GM12878 (cell line): Measurements from ENCODE around the gene NUP155. TPM values are rescaled to one million over a fixed set of nuclear protein-coding genes. Genes with fewer than 3 reads are reported as not detected.
"Not testable (repeated sequence)": the region's sequence is repeated elsewhere in the genome, so short reads cannot be mapped to it uniquely, and the experiment has no call there.

ENCODE experiments used
- ATAC-seq: fragments of 200-7000 bp; cut with Tn5 transposase; 3 replicates; pipeline ENCODE4 v1.9.1; 2020; ENCODE audit warnings: mild to moderate bottlenecking, moderate library complexity
- BruUV-seq: library from RNA; stranded (reverse); fragments of 400-500 nt; replicated peaks from 2 replicates; lab custom pipeline; 2021; lab: Mats Ljungman, UMichigan
- CTCF ChIA-PET: fragments of 300-600 bp; sonication (Branson Sonifier 250); formaldehyde crosslinking; extraction: SDS; loops from one replicate; lab custom pipeline; 2021; ENCODE audit warnings: inconsistent platforms; lab: Yijun Ruan, JAX
- POLR2A ChIA-PET: fragments of 350-600 bp; formaldehyde crosslinking; extraction: SDS; loops from one replicate; lab custom pipeline; 2021; ENCODE audit warnings: inconsistent platforms; lab: Charles Lee
- RAD21 ChIA-PET: fragments of 300-600 bp; sonication (Branson Sonifier 250); formaldehyde crosslinking; loops from one replicate; lab custom pipeline; 2023; ENCODE audit warnings: antibody characterized with exemption; ENCODE audit not compliant: unreplicated experiment; lab: Charles Lee
- SMC1A ChIA-PET: fragments of 300-600 bp; sonication (Branson Sonifier 250); formaldehyde crosslinking; loops from one replicate; lab custom pipeline; 2023; ENCODE audit not compliant: unreplicated experiment, uncharacterized antibody; lab: Charles Lee
- DNase-seq: peaks from one replicate; pipeline ENCODE4 v3.0.0-alpha.2; 2011; ENCODE audit warnings: low read depth, low spot score
- FAIRE-seq: peaks from 3 replicates; lab custom pipeline; 2011; peaks lifted over from hg19 to GRCh38; lab: Jason Lieb, UNC
- H2AFZ ChIP-seq: 2 replicates; pipeline ENCODE4 v1.6.0; 2011; ENCODE audit warnings: low read depth, low read length, control low read depth; ENCODE audit not compliant: control insufficient read depth
- H3K27ac ChIP-seq: 2 replicates; pipeline ENCODE4 v1.5.1; 2011; ENCODE audit warnings: control low read depth; ENCODE audit not compliant: control insufficient read depth, insufficient read depth
- H3K27me3 ChIP-seq, 2 experiments: replicated peaks in 1 of 2; 2 replicates each; pipeline versions ENCODE4 v1.6.0 to v1.6.1; 2011; ENCODE audit warnings: low read length in 1 of 2; ENCODE audit not compliant: control insufficient read depth in 2 of 2, insufficient read depth in 2 of 2
- H3K36me3 ChIP-seq, 2 experiments: 2 replicates each; pipeline ENCODE4 v1.5.1; 2011; ENCODE audit warnings: low read length in 1 of 2; ENCODE audit not compliant: control insufficient read depth in 2 of 2, insufficient read depth in 2 of 2
- H3K4me1 ChIP-seq: 2 replicates; pipeline ENCODE4 v1.6.1; 2011; ENCODE audit warnings: mild to moderate bottlenecking, low read length, moderate library complexity, mixed read lengths; ENCODE audit not compliant: control insufficient read depth, insufficient read depth
- H3K4me2 ChIP-seq: 2 replicates; pipeline ENCODE4 v1.6.0; 2011; ENCODE audit warnings: control low read depth; ENCODE audit not compliant: control insufficient read depth, insufficient read depth
- H3K4me3 ChIP-seq: fragments of 200-600 bp; sonication (generic); 2 replicates; pipeline ENCODE4 v1.5.1; 2016
- H3K79me2 ChIP-seq: 2 replicates; pipeline ENCODE4 v1.6.0; 2011; ENCODE audit warnings: low read length; ENCODE audit not compliant: control insufficient read depth, insufficient read depth
- H3K9ac ChIP-seq: 2 replicates; pipeline ENCODE4 v1.8.0; 2011; ENCODE audit warnings: low read length, control low read depth, mixed read lengths; ENCODE audit not compliant: control insufficient read depth, insufficient read depth
- H3K9me3 ChIP-seq: replicated peaks from 3 replicates; pipeline ENCODE4 v1.5.1; 2011; ENCODE audit warnings: mild to moderate bottlenecking, low read length; ENCODE audit not compliant: control insufficient read depth, insufficient read depth
- H4K20me1 ChIP-seq: 2 replicates; pipeline ENCODE4 v1.6.0; 2011; ENCODE audit not compliant: control insufficient read depth, insufficient read depth
- ATF7 ChIP-seq: fragments of 450-650 bp; IDR thresholded peaks from 2 replicates; pipeline ENCODE4 v1.6.1; 2016; ENCODE audit warnings: low read depth, mild to moderate bottlenecking
- CBX3 ChIP-seq: fragments of 200-600 bp; sonication (generic); IDR thresholded peaks from 2 replicates; pipeline ENCODE4 v1.6.1; 2016; ENCODE audit warnings: low read depth, borderline replicate concordance
- E2F4 ChIP-seq: IDR thresholded peaks from 2 replicates; pipeline ENCODE4 v1.6.1; 2012; ENCODE audit warnings: low read depth, low read length, improper control_type of control experiment
- HDAC2 ChIP-seq: fragments of 200-600 bp; sonication (generic); IDR thresholded peaks from 2 replicates; pipeline ENCODE4 v1.6.1; 2017
- HDGF ChIP-seq: fragments of 450-650 bp; IDR thresholded peaks from 2 replicates; pipeline ENCODE4 v1.6.1; 2016; ENCODE audit warnings: antibody characterized with exemption
- MEF2B ChIP-seq: fragments of 450-650 bp; IDR thresholded peaks from 2 replicates; pipeline ENCODE4 v1.6.1; 2018; ENCODE audit warnings: mild to moderate bottlenecking, moderate library complexity; ENCODE audit not compliant: partially characterized antibody, poor library complexity, severe bottlenecking
- NFXL1 ChIP-seq: fragments of 450-650 bp; IDR thresholded peaks from 2 replicates; pipeline ENCODE4 v1.6.1; 2017; ENCODE audit warnings: antibody characterized with exemption, mild to moderate bottlenecking, borderline replicate concordance
- RCOR1 ChIP-seq: conservative IDR thresholded peaks from 2 replicates; pipeline ENCODE4 v1.6.1; 2012; ENCODE audit warnings: low read depth, low read length, improper control_type of control experiment
- RUNX3 ChIP-seq: IDR thresholded peaks from 2 replicates; pipeline ENCODE4 v1.6.1; 2012; ENCODE audit warnings: low read length, inconsistent platforms
- SMAD5 ChIP-seq: IDR thresholded peaks from 2 replicates; pipeline ENCODE4 v1.6.1; 2016; ENCODE audit warnings: antibody characterized with exemption, low read depth
- SREBF2 ChIP-seq: IDR thresholded peaks from 2 replicates; pipeline ENCODE4 v1.6.1; 2012; ENCODE audit warnings: mild to moderate bottlenecking, low read length
- STAT3 ChIP-seq: IDR thresholded peaks from 2 replicates; pipeline ENCODE4 v1.6.1; 2011; ENCODE audit warnings: low read depth, low read length, improper control_type of control experiment
- TBL1XR1 ChIP-seq: IDR thresholded peaks from 2 replicates; pipeline ENCODE4 v1.6.1; 2012; ENCODE audit warnings: low read depth, low read length, improper control_type of control experiment
- TCF12 ChIP-seq: IDR thresholded peaks from 2 replicates; pipeline ENCODE4 v1.6.1; 2011; ENCODE audit warnings: low read depth, mild to moderate bottlenecking, low read length
- USF1 ChIP-seq: IDR thresholded peaks from 2 replicates; pipeline ENCODE4 v1.6.1; 2011; ENCODE audit warnings: borderline replicate concordance, low read depth, mild to moderate bottlenecking, moderate library complexity, mixed read lengths, low read length; ENCODE audit not compliant: insufficient read depth; ENCODE audit errors: extremely low read length
- YY1 ChIP-seq: IDR thresholded peaks from 2 replicates; pipeline ENCODE4 v1.6.1; 2011; ENCODE audit warnings: low read depth, mild to moderate bottlenecking, low read length
- ZNF384 ChIP-seq: IDR thresholded peaks from 2 replicates; pipeline ENCODE4 v1.6.1; 2012; ENCODE audit warnings: low read depth, mild to moderate bottlenecking, low read length, improper control_type of control experiment, borderline replicate concordance
- WGBS: methylation state at CpG from one replicate; pipeline ENCODE4 v1.1.6; 2016; ENCODE audit warnings: low lambda C conversion rate; ENCODE audit not compliant: insufficient replicate concordance, insufficient coverage; ENCODE audit errors: missing lambda C conversion rate; 5-methylcytosine and 5-hydroxymethylcytosine counted together
- in situ Hi-C: fragments of 300-500 bp; cut with MboI; formaldehyde crosslinking; loops from 9 replicates; pipeline ENCODE4 v1.14.3; 2018; ENCODE audit warnings: mixed read lengths
- intact Hi-C: fragments of 100-400 bp; cut with micrococcal nuclease; formaldehyde crosslinking; loops from one replicate; pipeline ENCODE4 v1.14.2; 2022; ENCODE audit not compliant: unreplicated experiment
- polyA plus RNA-seq, 11 experiments: library from polyadenylated mRNA; depleted of rRNA in 4 of 11; unstranded in 6 of 11; stranded (reverse) in 5 of 11; fragments of >200 nt; fragmentation: Nextera tagmentation in 4 of 11; fragmentation: Illumina TruSeq in 1 of 11; extraction: Ambion mirVana in 4 of 11; extraction: Trizol in 1 of 11; gene quantifications; 1 replicate in 1 of 11; 2 replicates in 10 of 11; pipeline versions ENCODE4 v1.2.1 to v1.2.3, GENCODE V29; 2011 to 2016; ENCODE audit warnings: inconsistent platforms in 2 of 11, missing spikeins in 2 of 11, low read depth in 1 of 11
- total RNA-seq, 4 experiments: library from RNA; depleted of rRNA in 3 of 4; stranded (reverse); fragments of >200 nt in 3 of 4; fragmentation: Illumina TruSeq in 1 of 4; extraction: Trizol in 1 of 4; gene quantifications; 2 replicates each; pipeline versions ENCODE4 v1.2.1 to v1.2.3, GENCODE V29; 2013 to 2021

The NUP155 gene
- total and polyA plus RNA-seq, 10 of the 15 experiments (the other 5 are each of a cell fraction or from before 2014, with no cell fraction given) = 15.9 to 58.6 (median 37.1) TPM

- POLR2A ChIA-PET = no interaction called here
- ATAC-seq = no peak
Measured at GRCh38 chr5:37304888-37305287, 66.0 kb downstream of the NUP155 start.

GRCh38 chr5:37296313-37296712 lies 74.6 kb downstream of the NUP155 start:
- H3K4me3 ChIP-seq, CTCF ChIA-PET, RAD21 ChIA-PET, intact Hi-C loops, H3K27ac ChIP-seq, BruUV-seq, H3K79me2 ChIP-seq, H3K9ac ChIP-seq, H3K27me3 ChIP-seq, SMC1A ChIA-PET, DNase-seq, H3K4me1 ChIP-seq, in situ Hi-C loops, FAIRE-seq, ATAC-seq, H3K9me3 ChIP-seq, H3K4me2 ChIP-seq, H2AFZ ChIP-seq, H4K20me1 ChIP-seq: not testable (repeated sequence)
- H3K36me3 ChIP-seq = peaks cover 6 to 21% of the 10 kb centered on the region in 2 experiments
- POLR2A ChIA-PET = interaction anchor here (0.6 kb wide), 1 partner anchor 70 kb away, joined by 5 read pairs; no protein-coding TSS in a partner anchor
- 99% methylated on average over 7 of the region's 7 CpGs for WGBS

More at GRCh38 chr5:37304888-37305287, 66.0 kb downstream of the NUP155 start:
- ChIA-PET CTCF (no interaction called here), SMC1A (interaction anchor here (1.2 kb wide), 1 partner anchor 14 kb away, joined by 3 read pairs; no protein-coding TSS in a partner anchor), RAD21 (no interaction called here)
- Histone ChIP-seq H2AFZ (no peak overlapping the region), H3K36me3 (peaks cover 6 to 43% of the 10 kb centered on the region in 2 experiments), H3K27ac (no peak overlapping the region), H3K4me1 (no peaks in the 10 kb centered on the region), H3K9me3 (no peaks in the 10 kb centered on the region), H3K4me2 (no peak overlapping the region), H4K20me1 (no peaks in the 10 kb centered on the region), H3K27me3 (no peaks in the 10 kb centered on the region), H3K4me3 (no peak overlapping the region), H3K79me2 (no peaks in the 10 kb centered on the region), H3K9ac (no peak overlapping the region)
- intact Hi-C loops (no loop called here), in situ Hi-C loops (no loop called here)
- 95% methylated on average over 2 of the region's 2 CpGs for whole genome bisulfite sequencing
- no TSS peak for BruUV-seq
- DNase-seq (no peak), FAIRE-seq (no peak)
- TF ChIP-seq HDGF = no peak
- no peak for TF ChIP-seq HDAC2
- no peak for TF ChIP-seq NFXL1
- TF ChIP-seq USF1 = no peak
- no peak for TF ChIP-seq ZNF384
- no peak for TF ChIP-seq ATF7
- no peak for TF ChIP-seq STAT3
- TF ChIP-seq RUNX3 = no peak
- no peak for TF ChIP-seq MEF2B
- TF ChIP-seq RCOR1 = no peak
- no peak for TF ChIP-seq TCF12
- TF ChIP-seq TBL1XR1 = no peak
- TF ChIP-seq SREBF2 = no peak
- TF ChIP-seq CBX3 = no peak
- no peak for TF ChIP-seq SMAD5
- no peak for TF ChIP-seq YY1
- no peak for TF ChIP-seq E2F4
